HFFc6 (cell line): ENCODE measurements around the gene TMOD4. TPM values are rescaled to one million over a fixed set of nuclear protein-coding genes. Genes with fewer than 3 reads are reported as not detected.
A peak's percentile ranks its signal among the peaks of the same experiment; 100 is the strongest.

Experiments
- DNase-seq: peaks from one replicate; pipeline ENCODE4 v3.0.0-alpha.2; 2018
- H3K27ac Mint-ChIP-seq: 2 replicates; pipeline ENCODE4 v1.8.0; 2020; ENCODE audit warnings: mild to moderate bottlenecking, mixed read lengths
- H3K27me3 Mint-ChIP-seq: 2 replicates; pipeline ENCODE4 v1.8.0; 2021; ENCODE audit warnings: mild to moderate bottlenecking, moderate library complexity, mixed read lengths; ENCODE audit not compliant: insufficient read depth
- H3K36me3 Mint-ChIP-seq: 2 replicates; pipeline ENCODE4 v1.8.0; 2021; ENCODE audit warnings: low read depth, mixed read lengths
- H3K4me1 Mint-ChIP-seq: 2 replicates; pipeline ENCODE4 v1.8.0; 2020; ENCODE audit warnings: low read depth, mixed read lengths
- H3K4me3 Mint-ChIP-seq: 2 replicates; pipeline ENCODE4 v1.8.0; 2020; ENCODE audit warnings: mild to moderate bottlenecking, moderate library complexity, mixed read lengths
- H3K9me3 Mint-ChIP-seq: 2 replicates; pipeline ENCODE4 v1.8.0; 2020; ENCODE audit warnings: mild to moderate bottlenecking, mixed read lengths
- total RNA-seq, 6 experiments: library from RNA; stranded (reverse); fragmentation: NEBNext Ultra II Directional; extraction: Animal tissue kit (Norgen Biotek cat#: 25700); gene quantifications; 2 replicates in 1 of 6; 3 replicates in 5 of 6; pipeline ENCODE4 v1.2.3, GENCODE V29; 2021
- TF ChIP-seq, protein P1 (sequence below): fragments of 200-600 bp; sonication (generic); IDR thresholded peaks from 2 replicates; pipeline ENCODE4 v1.5.0; 2021; ENCODE audit warnings: antibody characterized with exemption, mild to moderate bottlenecking

TMOD4 gene
- total RNA-seq, 6 experiments from 2014 or later: 0.40 to 1.1 (median 0.99) TPM; not detected in 3

DNA sequence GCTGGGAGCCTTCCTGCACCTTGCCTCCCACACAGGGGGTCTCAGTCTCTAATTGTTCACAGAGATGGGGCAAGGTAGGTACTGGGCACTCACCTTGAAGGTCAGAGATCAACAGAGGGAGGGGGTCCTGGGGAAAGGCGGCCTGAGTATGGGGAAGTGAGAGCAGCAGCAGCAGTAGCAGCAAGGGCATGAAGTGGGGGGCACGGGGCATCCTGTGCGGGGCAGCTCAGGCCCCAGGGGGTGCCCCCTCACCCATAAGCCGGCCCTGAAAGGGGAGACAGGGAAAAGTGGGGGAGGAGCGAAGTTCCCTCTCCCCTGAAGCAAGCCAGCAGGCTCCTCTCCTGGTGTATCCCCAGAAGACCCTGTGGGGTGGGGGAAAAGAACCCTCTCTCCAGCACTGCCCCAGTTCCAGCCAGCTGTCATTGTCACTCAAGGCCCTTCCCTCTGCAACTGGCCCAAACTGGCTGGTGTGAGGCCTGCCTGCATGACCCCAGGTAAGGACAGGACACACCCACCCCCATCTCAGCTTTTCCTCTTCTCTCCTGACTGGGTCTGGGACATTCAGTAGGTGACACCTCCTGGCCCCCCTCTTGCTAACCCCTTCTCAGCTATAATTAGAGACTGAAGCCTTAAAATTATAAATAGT, 33.2 kb downstream of the TMOD4 start:
- Mint-ChIP-seq H3K4me1 (peaks cover 17% of the 10 kb centered on the region), H3K9me3 (no peaks in the 10 kb centered on the region), H3K36me3 (no peaks in the 10 kb centered on the region), H3K27ac (no peak overlapping the region), H3K27me3 (peaks cover 17% of the 10 kb centered on the region), H3K4me3 (no peak overlapping the region)
- no peak for DNase-seq
- TF ChIP-seq, protein P1, sequence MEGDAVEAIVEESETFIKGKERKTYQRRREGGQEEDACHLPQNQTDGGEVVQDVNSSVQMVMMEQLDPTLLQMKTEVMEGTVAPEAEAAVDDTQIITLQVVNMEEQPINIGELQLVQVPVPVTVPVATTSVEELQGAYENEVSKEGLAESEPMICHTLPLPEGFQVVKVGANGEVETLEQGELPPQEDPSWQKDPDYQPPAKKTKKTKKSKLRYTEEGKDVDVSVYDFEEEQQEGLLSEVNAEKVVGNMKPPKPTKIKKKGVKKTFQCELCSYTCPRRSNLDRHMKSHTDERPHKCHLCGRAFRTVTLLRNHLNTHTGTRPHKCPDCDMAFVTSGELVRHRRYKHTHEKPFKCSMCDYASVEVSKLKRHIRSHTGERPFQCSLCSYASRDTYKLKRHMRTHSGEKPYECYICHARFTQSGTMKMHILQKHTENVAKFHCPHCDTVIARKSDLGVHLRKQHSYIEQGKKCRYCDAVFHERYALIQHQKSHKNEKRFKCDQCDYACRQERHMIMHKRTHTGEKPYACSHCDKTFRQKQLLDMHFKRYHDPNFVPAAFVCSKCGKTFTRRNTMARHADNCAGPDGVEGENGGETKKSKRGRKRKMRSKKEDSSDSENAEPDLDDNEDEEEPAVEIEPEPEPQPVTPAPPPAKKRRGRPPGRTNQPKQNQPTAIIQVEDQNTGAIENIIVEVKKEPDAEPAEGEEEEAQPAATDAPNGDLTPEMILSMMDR: no peak

DNA sequence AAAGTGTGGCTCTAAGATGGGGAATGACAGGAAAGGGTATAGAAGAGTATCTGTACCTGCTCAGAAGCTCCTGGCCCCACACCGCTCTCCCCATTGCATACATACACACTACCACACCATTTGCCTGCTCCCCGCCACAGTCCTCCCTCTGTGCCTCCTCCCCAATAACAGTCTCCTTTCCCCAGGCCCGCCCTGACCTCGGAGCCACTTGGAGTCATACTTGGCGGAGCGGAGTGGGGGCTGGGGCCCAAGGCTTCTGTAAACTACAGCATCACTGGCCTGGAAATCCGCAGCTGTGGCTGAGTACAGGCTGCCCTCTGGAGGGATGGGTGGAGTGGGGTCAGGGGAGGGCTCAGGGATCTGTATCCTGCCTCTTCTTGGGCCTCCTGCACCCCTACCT, 38.0 kb downstream of the TMOD4 start:
- Mint-ChIP-seq H3K27me3 (peaks cover 7% of the 10 kb centered on the region; the same call in 1 of the 2 replicates), H3K4me3 (no peak overlapping the region), H3K9me3 (no peaks in the 10 kb centered on the region), H3K27ac (no peak overlapping the region), H3K36me3 (no peaks in the 10 kb centered on the region), H3K4me1 (no peaks in the 10 kb centered on the region)
- no peak for DNase-seq
- TF ChIP-seq, protein P1: no peak

DNA sequence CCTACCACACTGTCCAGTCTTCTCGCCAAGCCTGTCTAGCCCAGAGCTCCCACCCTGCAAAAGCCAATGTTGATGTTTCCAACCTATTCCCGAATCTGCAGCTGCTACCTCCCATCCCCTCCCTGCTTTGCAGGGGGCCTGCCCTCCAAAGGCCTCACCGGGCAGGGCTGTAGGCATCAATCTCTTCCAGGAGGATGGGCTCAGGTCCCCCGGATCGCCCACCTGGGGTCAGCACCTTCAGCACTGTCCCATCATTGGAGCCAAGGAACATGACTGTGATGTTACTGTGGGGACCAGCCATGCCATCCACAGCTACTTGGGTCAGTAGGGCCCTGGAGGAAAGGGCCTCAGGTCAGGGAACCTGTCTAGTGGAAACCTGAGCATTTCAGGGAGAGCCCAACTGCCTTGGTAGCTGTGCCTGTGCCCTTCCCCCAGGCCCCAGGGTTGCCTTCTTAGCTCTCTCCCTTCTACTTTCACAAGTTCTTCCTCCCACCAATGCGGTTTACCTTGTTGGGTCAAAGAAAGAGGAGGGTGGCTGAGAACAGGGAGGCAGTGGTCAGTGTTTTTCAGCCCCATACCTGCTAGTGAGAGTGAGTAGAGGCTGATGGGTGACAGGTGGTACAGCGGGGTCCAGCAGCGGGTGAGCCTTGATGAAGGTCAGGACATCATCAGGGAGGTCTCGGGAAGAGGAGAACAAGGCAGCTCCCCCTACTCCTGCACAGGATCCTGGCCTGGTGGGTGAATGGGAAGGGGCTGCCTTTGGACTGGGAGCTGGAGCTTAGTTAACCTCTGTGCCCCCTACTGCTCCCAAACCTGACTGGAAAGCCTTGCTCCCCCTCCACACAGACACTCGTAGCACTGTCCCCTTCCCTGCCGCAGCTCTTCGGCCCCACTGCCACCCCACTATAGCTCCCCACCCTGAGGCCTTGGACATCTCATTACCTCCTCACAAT, 40.1 kb downstream of the TMOD4 start:
- TF ChIP-seq, protein P1: peak; percentile 24; the same call in 1 of the 2 replicates
- Mint-ChIP-seq H3K27ac (no peak overlapping the region), H3K4me3 (no peak overlapping the region), H3K27me3 (peaks cover 9% of the 10 kb centered on the region), H3K9me3 (no peaks in the 10 kb centered on the region), H3K4me1 (peaks cover 11% of the 10 kb centered on the region), H3K36me3 (no peaks in the 10 kb centered on the region)
- no peak for DNase-seq

DNA sequence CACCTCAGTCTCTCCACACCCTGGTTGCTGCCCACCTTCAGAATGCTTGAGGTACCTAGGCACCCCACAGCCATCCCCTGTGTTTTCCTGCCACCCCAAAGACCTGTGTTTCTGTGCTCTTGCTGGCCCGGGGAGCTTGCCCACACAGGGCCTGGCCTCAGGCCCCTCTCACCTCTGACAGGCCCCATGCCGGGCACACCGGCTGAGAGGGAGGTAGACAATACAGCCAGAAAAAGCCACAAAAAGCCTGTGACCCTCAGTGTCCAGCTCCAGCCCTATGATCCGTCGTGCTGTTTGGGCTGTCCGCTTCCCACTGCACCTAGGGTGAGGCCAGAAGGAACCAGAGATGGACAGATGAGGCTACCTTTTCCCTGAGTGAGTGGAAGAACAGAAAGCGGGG, 40.8 kb downstream of the TMOD4 start:
- Mint-ChIP-seq H3K9me3 (no peaks in the 10 kb centered on the region), H3K4me3 (no peak overlapping the region), H3K27ac (no peak overlapping the region), H3K4me1 (peaks cover 14% of the 10 kb centered on the region), H3K27me3 (peaks cover 9% of the 10 kb centered on the region; the same call in 1 of the 2 replicates), H3K36me3 (no peaks in the 10 kb centered on the region)
- DNase-seq: no peak
- TF ChIP-seq, protein P1: no peak

DNA sequence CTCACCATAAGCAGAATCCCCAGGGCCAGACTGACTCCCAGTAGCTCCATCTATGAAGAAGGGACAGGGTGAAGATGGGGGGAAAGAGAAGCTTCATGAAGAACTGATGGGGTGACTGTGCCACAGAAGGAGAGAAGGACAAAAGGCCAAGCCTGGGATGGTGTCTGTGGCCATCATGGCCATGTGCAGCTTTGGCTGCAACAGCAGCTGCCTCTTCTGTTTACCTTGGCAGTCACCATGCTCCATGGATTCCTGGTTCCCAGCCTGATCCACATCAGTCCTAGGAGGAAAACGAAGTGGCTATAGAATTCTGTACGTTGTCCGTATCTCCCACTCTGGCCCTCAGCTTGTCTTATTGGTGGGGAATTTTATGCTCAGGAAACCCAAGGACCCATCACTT, 41.4 kb downstream of the TMOD4 start:
- TF ChIP-seq, protein P1: no peak
- DNase-seq: no peak
- Mint-ChIP-seq H3K27ac (no peak overlapping the region), H3K4me3 (no peak overlapping the region), H3K27me3 (peaks cover 4% of the 10 kb centered on the region; the same call in 1 of the 2 replicates), H3K4me1 (peaks cover 14% of the 10 kb centered on the region), H3K9me3 (no peaks in the 10 kb centered on the region), H3K36me3 (no peaks in the 10 kb centered on the region)
